ENCODE results near the gene TACC3. TPM values are rescaled to one million over a fixed set of nuclear protein-coding genes. Genes with fewer than 3 reads are reported as not detected.

The TACC3 gene
- total and polyA plus RNA-seq, 9 donors = 2.1 to 10.4 (median 6.0) TPM

DNA sequence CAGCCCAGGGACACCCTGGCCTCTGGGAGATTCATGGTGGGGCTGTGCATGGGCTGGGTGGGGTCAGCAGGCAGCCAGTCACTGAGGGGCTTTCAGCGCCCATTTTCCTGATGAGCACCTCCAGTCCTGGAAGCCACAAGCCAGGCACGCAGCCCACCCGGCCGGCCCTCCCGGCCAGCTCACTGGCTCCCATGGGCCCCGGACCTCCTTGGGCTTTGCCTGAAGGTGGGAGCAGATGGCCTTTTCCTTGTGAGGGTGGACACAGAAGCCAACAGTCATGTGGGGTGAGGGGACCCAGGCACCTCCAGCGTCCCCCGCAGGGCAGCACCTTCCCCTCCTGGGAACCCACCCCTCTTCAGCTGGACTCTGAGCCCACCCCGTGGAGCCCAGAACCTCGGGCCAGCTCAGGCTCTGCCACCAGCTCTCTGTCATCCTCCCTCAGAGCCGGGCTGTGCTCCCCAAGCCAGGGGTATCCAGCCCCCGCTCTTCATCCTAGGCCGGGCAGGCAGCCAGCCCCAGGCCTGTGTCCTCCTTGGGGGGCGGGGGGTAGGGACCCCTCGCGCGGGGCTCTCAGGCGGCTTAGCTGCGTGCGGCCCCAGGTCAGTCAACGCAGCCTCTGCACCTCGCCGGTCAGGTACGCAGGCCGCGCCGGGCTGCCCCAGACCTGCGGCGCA lies 71.0 kb downstream of the TACC3 start:
- DNase-seq = no peak
- no peak overlapping the region for H3K4me3 ChIP-seq
- H3K9me3 ChIP-seq = no peaks in the 10 kb centered on the region
- no peak overlapping the region for H3K27ac ChIP-seq
- peaks cover 14% of the 10 kb centered on the region for H3K27me3 ChIP-seq
- no peaks in the 10 kb centered on the region for H3K36me3 ChIP-seq
- WGBS, 3 donors = 38 to 50% (median 49%) methylated on average over 29 of the region's 29 CpGs
- TF ChIP-seq EP300 (IDR thresholded peaks at IDR 0.05) (no peak), POLR2A (IDR thresholded peaks at IDR 0.05) (no peak)
- TF ChIP-seq, protein P1, sequence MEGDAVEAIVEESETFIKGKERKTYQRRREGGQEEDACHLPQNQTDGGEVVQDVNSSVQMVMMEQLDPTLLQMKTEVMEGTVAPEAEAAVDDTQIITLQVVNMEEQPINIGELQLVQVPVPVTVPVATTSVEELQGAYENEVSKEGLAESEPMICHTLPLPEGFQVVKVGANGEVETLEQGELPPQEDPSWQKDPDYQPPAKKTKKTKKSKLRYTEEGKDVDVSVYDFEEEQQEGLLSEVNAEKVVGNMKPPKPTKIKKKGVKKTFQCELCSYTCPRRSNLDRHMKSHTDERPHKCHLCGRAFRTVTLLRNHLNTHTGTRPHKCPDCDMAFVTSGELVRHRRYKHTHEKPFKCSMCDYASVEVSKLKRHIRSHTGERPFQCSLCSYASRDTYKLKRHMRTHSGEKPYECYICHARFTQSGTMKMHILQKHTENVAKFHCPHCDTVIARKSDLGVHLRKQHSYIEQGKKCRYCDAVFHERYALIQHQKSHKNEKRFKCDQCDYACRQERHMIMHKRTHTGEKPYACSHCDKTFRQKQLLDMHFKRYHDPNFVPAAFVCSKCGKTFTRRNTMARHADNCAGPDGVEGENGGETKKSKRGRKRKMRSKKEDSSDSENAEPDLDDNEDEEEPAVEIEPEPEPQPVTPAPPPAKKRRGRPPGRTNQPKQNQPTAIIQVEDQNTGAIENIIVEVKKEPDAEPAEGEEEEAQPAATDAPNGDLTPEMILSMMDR (IDR thresholded peaks at IDR 0.05) = no peak
- intact Hi-C loops (cut with DNase I) = no loop called here
- H3K4me1 ChIP-seq (ENCODE audit: insufficient read depth) = peaks cover 9% of the 10 kb centered on the region

DNA sequence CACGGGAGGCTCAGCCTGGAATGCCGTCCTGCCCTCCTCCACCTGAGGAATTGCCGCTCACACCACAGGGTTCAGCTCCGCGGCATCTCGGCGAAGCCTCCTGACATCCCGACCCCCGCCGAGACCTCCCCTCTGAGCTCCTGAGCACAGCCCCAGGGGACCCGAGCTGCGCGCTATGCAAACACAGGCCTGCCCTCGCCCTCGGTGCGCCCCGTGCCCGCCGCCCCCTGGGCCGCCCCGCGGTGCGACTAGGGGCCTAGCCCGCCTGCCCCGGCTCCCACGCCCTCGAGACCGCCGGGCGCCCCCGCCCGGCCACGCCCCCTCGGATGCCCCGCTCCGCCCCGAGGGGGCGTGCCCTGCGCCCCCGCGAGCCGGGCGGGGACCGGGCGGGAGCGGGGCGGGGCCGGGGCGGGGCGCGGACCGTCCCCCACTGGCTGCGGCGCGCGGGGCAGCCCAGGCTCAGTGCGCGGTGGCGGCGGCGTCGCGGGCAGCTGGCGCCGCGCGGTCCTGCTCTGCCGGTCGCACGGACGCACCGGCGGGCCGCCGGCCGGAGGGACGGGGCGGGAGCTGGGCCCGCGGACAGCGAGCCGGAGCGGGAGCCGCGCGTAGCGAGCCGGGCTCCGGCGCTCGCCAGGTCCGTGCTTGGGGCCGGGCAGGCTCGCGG lies 71.6 kb downstream of the TACC3 start, which contains the start of gene FGFR3:
FGFR3 (plus strand) TSS at position 462 of the 664 bp plus-strand sequence. CDS start 642 bp downstream, outside the sequence.
- H3K4me1 ChIP-seq (ENCODE audit: insufficient read depth) = peaks cover 9% of the 10 kb centered on the region
- H3K27ac ChIP-seq = no peak within 1 kb of the TSS
- H3K9me3 ChIP-seq = no peaks in the 10 kb centered on the region
- no peaks in the 10 kb centered on the region for H3K36me3 ChIP-seq
- TF ChIP-seq EP300 (IDR thresholded peaks at IDR 0.05) (no peak), POLR2A (IDR thresholded peaks at IDR 0.05) (no peak)
- TF ChIP-seq, protein P1 (IDR thresholded peaks at IDR 0.05) = no peak
- WGBS, 3 donors = 1 to 2% (median 1%) methylated on average over 26 to 91 of the region's 95 CpGs
- no peak for DNase-seq
- peaks cover 14% of the 10 kb centered on the region for H3K27me3 ChIP-seq
- intact Hi-C loops (cut with DNase I) = no loop called here
- peak within 1 kb of the TSS; percentile 34 for H3K4me3 ChIP-seq

DNA sequence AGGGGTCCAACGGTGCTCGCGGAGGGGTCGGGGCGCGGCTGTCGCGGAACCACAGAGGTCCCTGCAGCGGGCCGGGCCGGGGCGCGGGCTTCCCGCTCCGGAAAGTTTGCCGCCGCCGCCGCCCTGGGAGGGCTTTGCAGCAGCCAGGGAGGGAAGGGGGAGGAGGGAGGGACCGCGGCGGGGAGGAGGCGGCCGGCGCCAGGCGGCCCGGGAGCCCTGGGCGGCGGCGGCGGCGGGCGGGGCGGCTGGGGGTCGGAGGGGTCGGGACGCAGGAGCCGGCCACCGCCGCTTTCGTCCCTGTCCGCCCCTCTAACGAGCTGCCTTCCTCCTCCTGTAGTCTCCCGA lies 72.1 kb downstream of the TACC3 start:
- WGBS, 3 donors = 0 to 1% (median 1%) methylated on average over 18 to 44 of the region's 44 CpGs
- Histone ChIP-seq H3K9me3 (no peaks in the 10 kb centered on the region), H3K27ac (no peak overlapping the region), H3K4me3 (peak overlapping the region; percentile 34), H3K4me1 (ENCODE audit: insufficient read depth) (peaks cover 9% of the 10 kb centered on the region), H3K27me3 (peaks cover 14% of the 10 kb centered on the region), H3K36me3 (no peaks in the 10 kb centered on the region)
- DNase-seq = peak in 2 of 5 donors; percentile 41 to 44
- intact Hi-C loops (cut with DNase I) = no loop called here
- TF ChIP-seq POLR2A (IDR thresholded peaks at IDR 0.05) (no peak), EP300 (IDR thresholded peaks at IDR 0.05) (no peak)
- TF ChIP-seq, protein P1 (IDR thresholded peaks at IDR 0.05) = no peak

DNA sequence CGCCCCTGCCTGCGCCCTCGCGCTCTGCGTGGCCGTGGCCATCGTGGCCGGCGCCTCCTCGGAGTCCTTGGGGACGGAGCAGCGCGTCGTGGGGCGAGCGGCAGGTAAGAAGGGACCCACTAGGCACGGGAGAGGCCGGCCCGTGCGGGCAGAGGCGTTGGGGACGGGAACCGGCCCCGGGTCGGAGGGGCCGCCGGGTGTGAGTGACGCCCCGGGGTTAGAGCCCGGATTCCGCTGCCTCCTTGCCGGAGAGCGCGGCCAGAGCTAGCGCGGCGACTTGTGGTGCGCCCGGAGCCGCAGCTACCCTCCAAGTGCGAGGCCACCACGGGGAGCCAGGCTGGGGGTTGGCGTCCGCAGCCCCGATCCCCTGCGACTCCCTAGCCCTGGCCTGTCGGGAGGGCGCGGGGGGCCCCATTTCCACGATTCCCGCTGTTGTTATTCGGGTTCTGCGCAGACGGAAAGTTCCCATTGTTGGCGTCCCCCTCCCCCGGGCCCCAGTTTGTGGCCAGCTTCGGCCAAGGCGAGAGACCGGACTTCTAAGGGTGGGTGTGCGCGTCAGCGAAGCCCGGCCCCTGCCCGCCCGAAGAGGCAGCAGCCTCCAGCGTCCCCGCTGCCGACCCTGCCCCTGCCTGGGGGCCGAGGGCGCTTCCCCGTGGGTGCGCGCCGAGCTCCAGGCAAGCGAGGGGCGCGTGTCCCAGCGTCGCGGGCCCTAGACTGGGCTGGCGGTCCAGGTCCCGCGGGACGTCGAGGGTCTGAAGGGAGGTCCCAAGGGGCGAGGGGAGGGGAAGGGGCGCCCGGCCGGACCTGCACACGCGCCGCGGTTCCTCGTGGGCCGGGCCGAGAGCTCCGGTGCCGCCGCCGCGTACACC lies 72.9 kb downstream of the TACC3 start:
- intact Hi-C loops (cut with DNase I) = no loop called here
- H3K4me3 ChIP-seq = peak overlapping the region; percentile 34
- peaks cover 9% of the 10 kb centered on the region for H3K4me1 ChIP-seq (ENCODE audit: insufficient read depth)
- H3K27me3 ChIP-seq = peaks cover 14% of the 10 kb centered on the region
- H3K9me3 ChIP-seq = no peaks in the 10 kb centered on the region
- DNase-seq = no peak
- WGBS, 3 donors = 1 to 2% (median 2%) methylated on average over 44 to 101 of the region's 101 CpGs
- no peak overlapping the region for H3K27ac ChIP-seq
- TF ChIP-seq, protein P1 (IDR thresholded peaks at IDR 0.05) = no peak
- no peak for TF ChIP-seq POLR2A (IDR thresholded peaks at IDR 0.05)
- no peak for TF ChIP-seq EP300 (IDR thresholded peaks at IDR 0.05)
- H3K36me3 ChIP-seq = no peaks in the 10 kb centered on the region
